Peyer's patch (tissue), 4 donors: ENCODE data around the gene KIAA2012. TPM values are rescaled to one million over a fixed set of nuclear protein-coding genes. Genes with fewer than 3 reads are reported as not detected.

Experiments used
- DNase-seq, 3 donors: peaks; one replicate each; pipeline ENCODE4 v3.0.0-alpha.2; 2017 to 2019
- H3K27ac ChIP-seq, 4 donors: fragments of 200-600 bp; sonication (generic); one replicate each; pipeline ENCODE4 v1.5.1; 2016 to 2019
- H3K27me3 ChIP-seq, 2 donors: fragments of 200-600 bp; sonication (generic); one replicate each; pipeline ENCODE4 v1.5.1; 2019
- H3K36me3 ChIP-seq, 3 donors: fragments of 200-600 bp; sonication (generic); one replicate each; pipeline ENCODE4 v1.5.1; 2016 to 2019
- H3K4me1 ChIP-seq, 4 donors: fragments of 200-600 bp; sonication (generic); one replicate each; pipeline ENCODE4 v1.5.1; 2016 to 2019
- H3K4me3 ChIP-seq, 4 donors: fragments of 200-600 bp; sonication (generic); 1 replicate in 3 of 4; 2 replicates in 1 of 4; pipeline ENCODE4 v1.5.1; 2016 to 2019; ENCODE audit warnings: mild to moderate bottlenecking in 1 of 4
- H3K9me3 ChIP-seq, 4 donors: fragments of 200-600 bp; sonication (generic); one replicate each; pipeline ENCODE4 v1.5.1; 2016 to 2019; ENCODE audit warnings: mild to moderate bottlenecking in 1 of 4
- POLR2A ChIP-seq, 2 donors: fragments of 450-650 bp; IDR thresholded peaks; one replicate each; pipeline ENCODE4 v1.5.1; 2017; ENCODE audit warnings: antibody characterized with exemption in 2 of 2, mild to moderate bottlenecking in 2 of 2, moderate library complexity in 2 of 2
- total RNA-seq, 4 donors: library from RNA; depleted of rRNA; stranded (reverse); fragments of >200 nt; gene quantifications; one replicate each; pipeline ENCODE4 v1.1.0, GENCODE V29; 2016
- TF ChIP-seq, protein P1 (sequence below), 6 experiments: fragments of 450-650 bp in 4 of 6; fragments of 200-600 bp in 2 of 6; sonication (generic) in 1 of 6; IDR thresholded peaks; one replicate each; pipeline ENCODE4 v1.5.1; 2017 to 2019; ENCODE audit warnings: antibody characterized with exemption in 6 of 6, mild to moderate bottlenecking in 3 of 6, moderate library complexity in 1 of 6

The KIAA2012 gene
- total RNA-seq, 4 donors from 2014 or later = 0.27 TPM; not detected in 3

DNA sequence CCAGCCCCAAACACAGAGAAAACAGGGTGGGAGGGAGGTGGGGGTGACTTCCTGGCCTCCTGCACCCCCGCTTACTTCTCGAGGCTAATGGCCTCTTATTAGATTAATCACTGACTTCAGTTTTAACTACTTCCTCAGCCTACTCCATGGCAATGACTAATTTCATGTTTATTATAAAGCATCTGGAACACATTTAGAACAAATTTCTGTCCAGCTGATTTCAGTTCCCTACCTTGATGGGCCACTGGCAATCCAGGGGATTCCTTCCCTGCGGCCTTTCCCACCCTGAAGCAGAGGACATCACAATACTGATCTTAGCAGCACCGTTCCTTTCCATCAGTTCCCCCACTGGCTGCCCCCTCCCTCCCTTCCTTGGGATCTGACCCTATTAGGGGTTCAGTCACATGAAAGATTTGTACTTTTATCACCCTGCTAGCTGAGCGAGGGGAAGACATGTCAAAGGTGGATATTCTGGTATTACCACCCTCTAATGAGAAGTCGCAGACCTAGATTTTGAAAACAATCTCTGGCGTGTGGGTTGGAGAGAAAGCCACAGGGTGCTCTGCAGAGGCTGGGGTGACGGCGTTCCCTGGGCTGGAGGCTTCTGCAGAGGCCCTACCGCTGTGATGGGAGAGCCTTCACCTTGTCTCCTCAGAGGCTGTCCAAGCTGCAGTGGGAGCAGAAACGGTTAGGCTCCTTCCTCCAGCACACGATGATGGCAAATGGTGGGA lies 67.6 kb downstream of the KIAA2012 start:
- no peak overlapping the region for H3K4me3 ChIP-seq
- no peaks in the 10 kb centered on the region for H3K4me1 ChIP-seq
- H3K27ac ChIP-seq = peak overlapping the region in 1 of 4 donors; percentile 21
- no peak for DNase-seq
- no peak for TF ChIP-seq POLR2A (IDR thresholded peaks at IDR 0.05)
- TF ChIP-seq, protein P1, sequence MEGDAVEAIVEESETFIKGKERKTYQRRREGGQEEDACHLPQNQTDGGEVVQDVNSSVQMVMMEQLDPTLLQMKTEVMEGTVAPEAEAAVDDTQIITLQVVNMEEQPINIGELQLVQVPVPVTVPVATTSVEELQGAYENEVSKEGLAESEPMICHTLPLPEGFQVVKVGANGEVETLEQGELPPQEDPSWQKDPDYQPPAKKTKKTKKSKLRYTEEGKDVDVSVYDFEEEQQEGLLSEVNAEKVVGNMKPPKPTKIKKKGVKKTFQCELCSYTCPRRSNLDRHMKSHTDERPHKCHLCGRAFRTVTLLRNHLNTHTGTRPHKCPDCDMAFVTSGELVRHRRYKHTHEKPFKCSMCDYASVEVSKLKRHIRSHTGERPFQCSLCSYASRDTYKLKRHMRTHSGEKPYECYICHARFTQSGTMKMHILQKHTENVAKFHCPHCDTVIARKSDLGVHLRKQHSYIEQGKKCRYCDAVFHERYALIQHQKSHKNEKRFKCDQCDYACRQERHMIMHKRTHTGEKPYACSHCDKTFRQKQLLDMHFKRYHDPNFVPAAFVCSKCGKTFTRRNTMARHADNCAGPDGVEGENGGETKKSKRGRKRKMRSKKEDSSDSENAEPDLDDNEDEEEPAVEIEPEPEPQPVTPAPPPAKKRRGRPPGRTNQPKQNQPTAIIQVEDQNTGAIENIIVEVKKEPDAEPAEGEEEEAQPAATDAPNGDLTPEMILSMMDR (IDR thresholded peaks at IDR 0.05) = no peak
- no peaks in the 10 kb centered on the region for H3K9me3 ChIP-seq
- H3K36me3 ChIP-seq = no peaks in the 10 kb centered on the region
- H3K27me3 ChIP-seq = no peaks in the 10 kb centered on the region

DNA sequence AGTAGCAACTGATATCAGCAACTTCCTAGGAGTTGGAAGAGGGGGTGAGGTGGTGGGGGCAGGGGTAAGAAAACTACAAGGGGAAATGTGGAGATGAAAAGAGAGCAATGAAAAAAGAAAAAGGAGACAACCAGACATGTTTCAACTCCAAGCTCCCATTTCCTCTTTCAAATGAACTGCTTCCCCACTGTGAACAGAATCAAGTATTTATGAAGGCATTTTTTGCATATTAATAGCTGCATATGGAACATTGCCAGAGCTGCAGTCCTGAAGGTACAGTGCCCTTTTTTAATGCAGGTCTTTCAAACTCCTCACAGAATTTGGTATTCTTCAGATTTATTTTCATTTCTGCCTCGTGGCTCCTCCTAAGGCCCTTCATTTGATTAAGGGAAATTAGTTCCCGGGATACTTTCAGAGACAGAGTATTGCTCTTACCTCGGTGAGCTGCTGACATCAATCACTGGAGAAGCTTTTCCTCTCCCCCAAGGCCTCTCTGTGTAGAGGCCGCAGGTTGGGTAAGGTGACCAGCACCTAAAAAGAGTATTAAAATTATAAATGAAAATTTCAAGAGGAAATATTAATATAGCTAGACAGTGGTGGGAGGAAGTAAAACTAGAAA lies 68.4 kb downstream of the KIAA2012 start:
- Histone ChIP-seq H3K9me3 (no peaks in the 10 kb centered on the region), H3K36me3 (no peaks in the 10 kb centered on the region), H3K27me3 (no peaks in the 10 kb centered on the region), H3K4me1 (no peaks in the 10 kb centered on the region), H3K27ac (no peak overlapping the region), H3K4me3 (no peak overlapping the region)
- TF ChIP-seq, protein P1 (IDR thresholded peaks at IDR 0.05) = no peak
- no peak for TF ChIP-seq POLR2A (IDR thresholded peaks at IDR 0.05)
- no peak for DNase-seq

DNA sequence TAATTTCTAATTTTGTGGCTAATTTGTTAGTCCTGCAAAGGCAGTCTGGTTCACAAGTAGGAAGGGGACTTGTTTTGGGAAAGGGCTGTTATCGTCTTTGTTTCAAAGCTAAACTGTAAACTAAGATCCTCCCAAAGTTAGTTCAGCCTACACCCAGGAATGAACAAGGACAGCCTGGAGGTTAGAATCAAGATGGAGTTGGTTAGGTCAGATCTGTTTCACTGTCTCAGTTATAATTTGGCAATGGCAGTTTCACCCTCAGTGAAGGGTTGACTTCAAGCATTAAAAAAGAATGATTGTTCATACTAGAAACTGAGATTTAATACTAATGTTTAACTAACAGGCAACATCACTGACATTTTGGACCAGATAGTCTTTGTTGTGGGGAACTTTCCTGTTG lies 69.5 kb downstream of the KIAA2012 start:
- no peak for TF ChIP-seq POLR2A (IDR thresholded peaks at IDR 0.05)
- TF ChIP-seq, protein P1 (IDR thresholded peaks at IDR 0.05) = no peak

DNA sequence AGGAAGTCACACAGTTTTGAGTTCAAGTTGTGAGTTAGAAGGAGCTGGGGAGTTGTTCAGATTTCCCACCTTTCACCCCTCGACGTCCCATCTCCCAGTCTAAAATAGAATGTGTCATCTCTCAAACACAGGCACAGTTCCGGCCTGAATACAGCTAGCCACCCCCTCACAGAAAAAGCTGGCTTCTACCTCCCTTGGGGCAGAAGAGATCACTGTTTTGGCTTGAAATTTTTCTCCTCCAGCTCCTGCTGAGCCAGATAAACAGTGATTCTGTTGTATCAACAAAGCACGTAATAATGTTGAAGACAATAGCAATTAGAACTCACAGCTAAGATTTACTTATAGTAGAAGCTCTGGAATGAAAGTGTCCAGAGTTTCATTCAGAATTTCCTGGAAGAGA lies 74.7 kb downstream of the KIAA2012 start:
- Histone ChIP-seq H3K27ac (no peak overlapping the region), H3K4me3 (no peak overlapping the region), H3K9me3 (no peaks in the 10 kb centered on the region), H3K36me3 (no peaks in the 10 kb centered on the region), H3K4me1 (no peaks in the 10 kb centered on the region), H3K27me3 (no peaks in the 10 kb centered on the region)
- no peak for TF ChIP-seq POLR2A (IDR thresholded peaks at IDR 0.05)
- TF ChIP-seq, protein P1 (IDR thresholded peaks at IDR 0.05) = no peak
- no peak for DNase-seq

More for the DNA sequence above, 69.5 kb downstream of the KIAA2012 start:
- Histone ChIP-seq H3K36me3 (no peaks in the 10 kb centered on the region), H3K9me3 (no peaks in the 10 kb centered on the region), H3K27me3 (no peaks in the 10 kb centered on the region), H3K4me1 (no peaks in the 10 kb centered on the region), H3K27ac (no peak overlapping the region), H3K4me3 (no peak overlapping the region)
- no peak for DNase-seq

DNA sequence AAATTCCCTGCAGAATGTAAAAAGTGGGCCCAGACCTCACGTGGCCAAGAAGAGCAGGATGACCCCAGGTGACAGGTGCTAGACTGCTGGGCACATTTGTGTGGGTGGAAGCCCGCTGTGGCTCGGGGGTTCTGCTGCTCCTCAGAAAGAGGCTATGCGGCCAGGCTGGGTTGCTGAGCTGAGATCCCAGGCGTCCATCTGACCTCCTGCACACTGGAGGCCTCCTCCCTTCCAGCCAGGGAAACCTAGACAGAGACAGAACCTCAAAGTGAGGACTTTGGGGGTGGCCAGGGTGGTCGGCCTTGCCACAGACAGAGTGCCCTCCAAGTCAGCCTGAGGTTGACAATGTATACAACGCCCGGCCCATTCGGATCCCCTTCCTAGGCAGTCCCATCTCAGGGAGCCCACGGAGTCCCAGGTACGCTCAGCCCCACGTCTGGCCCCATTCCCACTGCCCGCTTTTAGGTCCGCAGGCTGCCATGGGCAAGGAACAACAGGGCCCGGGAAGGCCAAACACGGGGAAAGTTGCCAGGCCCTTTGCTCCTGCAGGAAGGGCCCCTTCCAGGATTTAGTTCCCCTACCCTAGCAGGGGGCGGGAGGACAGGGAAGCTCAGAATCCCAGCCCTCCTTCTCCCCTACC lies 75.6 kb downstream of the KIAA2012 start:
- Histone ChIP-seq H3K27me3 (no peaks in the 10 kb centered on the region), H3K4me1 (no peaks in the 10 kb centered on the region), H3K27ac (peak overlapping the region in 2 of 4 donors; percentile 38 to 42), H3K36me3 (no peaks in the 10 kb centered on the region), H3K9me3 (no peaks in the 10 kb centered on the region), H3K4me3 (no peak overlapping the region)
- no peak for DNase-seq
- no peak for TF ChIP-seq POLR2A (IDR thresholded peaks at IDR 0.05)
- TF ChIP-seq, protein P1 (IDR thresholded peaks at IDR 0.05) = no peak
